ENCODE data around the gene PRPSAP1.
A peak's percentile ranks its signal among the peaks of the same experiment; 100 is the strongest.
"Not testable (repeated sequence)": the region's sequence is repeated elsewhere in the genome, so short reads cannot be mapped to it uniquely, and the experiment has no call there.

Gene PRPSAP1

DNA sequence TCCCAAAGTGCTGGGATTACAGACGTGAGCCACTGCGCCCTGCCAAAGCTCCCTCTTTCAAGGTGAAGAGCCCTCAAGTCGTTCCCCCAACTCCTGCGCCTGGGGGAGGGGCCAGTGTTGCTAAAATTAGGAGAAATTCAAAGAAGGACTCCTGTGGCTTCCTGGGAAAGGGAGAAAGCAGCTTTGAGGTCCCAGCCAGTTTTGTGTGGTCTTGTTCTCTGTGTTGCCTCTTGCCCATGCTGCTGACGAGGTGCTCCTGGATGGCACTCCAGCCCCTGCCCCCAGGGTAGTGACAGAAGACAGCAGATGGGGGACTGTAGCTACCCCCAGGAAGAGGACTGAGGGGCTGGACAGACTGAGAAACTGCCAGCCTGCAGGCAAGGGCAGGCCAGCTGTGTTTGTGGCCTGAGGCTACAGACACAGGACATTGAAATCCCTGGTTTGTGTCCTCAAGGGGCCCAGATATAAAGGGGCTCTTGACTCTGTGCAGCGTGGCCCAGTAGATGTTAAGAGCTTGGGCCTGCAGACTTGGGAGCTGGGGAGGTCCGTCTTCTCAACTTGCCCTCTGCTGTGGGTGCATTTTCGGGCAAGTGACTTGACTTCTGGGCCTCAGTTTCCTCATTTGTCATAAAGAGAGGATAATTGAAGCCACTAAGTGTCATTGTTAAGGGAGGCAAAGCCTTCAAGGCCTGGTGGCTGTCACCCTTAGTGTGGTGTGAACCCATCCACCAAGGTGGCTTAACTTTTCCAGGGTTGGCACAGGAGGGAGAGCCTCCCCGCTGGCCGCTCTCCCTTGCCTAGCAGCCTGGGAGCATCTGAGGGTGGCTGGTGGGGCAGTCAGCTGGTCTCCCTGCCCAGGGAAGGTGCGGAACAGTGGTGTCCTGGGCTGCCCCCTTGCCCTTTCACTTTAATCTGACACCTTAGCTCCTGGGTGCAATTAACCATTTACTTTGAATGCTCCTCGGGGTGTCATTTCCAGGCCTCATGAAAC, 84.4 kb downstream of the PRPSAP1 start:
- no peak for DNase-seq

DNA sequence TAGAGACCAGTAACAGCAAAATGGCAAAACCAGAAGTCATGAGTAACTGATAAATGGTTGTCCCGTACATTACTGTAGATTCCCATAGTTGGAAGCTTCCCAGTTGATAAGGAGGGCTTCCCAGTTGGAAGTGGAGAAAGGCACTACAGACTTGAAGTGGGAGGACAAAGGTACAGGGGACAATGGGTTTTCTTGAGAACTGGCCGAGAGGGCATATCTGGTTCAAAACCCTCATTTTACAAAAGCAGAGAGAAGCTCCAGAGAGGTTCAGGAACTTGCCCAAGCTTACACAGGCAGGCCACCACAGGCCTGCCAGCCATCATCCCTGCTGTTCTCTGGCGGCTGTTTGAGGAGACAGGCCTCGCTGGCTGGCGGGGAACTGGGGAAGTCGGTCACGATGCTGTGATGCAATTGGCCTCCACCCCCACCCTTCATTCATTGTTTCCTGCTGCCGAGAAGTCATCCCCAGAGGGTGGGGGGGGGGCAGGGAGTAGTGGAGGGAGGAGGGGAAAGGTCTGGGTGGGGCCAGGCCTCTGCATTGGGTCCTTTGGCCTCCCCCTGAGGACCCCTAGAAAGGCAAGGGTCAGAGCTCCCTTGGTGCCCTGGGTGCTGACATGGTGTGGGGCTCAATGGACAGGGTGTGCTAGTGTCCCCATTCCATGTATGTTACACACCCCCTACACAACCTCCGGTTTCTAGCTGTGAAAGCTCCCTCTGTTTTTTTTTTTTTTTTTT, 85.5 kb downstream of the PRPSAP1 start:
- DNase-seq, result peak in 54 of 58 donors; percentile 10 to 91 (median 62)

DNA sequence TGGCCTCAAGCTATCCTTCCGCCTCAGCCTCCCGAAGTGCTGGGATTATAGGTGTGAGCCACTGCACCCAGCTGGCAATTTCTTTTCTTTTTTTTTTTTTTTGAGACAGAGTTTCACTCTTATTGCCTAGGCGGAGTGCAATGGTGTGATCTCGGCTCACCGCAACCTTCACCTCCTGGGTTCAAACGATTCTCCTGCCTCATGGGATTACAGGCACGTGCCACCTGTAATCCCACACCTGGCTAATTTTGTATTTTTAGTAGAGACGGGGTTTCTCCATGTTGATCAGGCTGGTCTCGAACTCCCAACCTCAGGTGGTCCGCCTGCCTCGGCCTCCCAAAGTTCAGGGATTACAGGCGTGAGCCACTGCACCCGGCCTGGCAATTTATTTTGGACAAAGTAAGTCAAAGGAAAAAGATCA, 86.1 kb downstream of the PRPSAP1 start:
- DNase-seq, result not testable (repeated sequence)

DNA sequence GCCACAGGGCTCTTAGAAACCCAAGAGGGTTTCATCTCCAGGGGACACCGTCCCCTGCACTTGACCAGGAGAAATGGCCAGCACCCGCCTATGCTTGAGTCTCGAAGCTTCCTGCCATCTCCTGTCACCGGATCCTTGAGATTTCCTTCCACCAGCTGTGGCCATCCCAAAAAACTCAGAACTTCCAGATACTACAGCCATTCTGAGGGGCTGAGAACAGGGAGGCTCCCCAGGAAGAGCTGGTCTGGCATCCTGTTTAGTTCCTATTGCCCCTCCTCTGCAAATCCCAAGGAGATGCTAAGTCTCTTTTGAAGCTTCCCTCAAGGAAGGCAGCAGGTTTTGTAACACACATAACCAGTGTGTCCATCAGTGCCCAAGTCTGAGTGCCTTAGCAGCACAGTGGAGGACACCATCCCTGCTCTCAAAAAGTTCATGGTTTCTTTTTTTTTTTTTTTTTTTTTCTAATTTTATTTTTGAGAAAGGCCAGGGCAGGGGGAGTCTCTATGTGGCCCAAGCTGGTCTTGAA, 86.6 kb downstream of the PRPSAP1 start:
- no peak for DNase-seq

DNA sequence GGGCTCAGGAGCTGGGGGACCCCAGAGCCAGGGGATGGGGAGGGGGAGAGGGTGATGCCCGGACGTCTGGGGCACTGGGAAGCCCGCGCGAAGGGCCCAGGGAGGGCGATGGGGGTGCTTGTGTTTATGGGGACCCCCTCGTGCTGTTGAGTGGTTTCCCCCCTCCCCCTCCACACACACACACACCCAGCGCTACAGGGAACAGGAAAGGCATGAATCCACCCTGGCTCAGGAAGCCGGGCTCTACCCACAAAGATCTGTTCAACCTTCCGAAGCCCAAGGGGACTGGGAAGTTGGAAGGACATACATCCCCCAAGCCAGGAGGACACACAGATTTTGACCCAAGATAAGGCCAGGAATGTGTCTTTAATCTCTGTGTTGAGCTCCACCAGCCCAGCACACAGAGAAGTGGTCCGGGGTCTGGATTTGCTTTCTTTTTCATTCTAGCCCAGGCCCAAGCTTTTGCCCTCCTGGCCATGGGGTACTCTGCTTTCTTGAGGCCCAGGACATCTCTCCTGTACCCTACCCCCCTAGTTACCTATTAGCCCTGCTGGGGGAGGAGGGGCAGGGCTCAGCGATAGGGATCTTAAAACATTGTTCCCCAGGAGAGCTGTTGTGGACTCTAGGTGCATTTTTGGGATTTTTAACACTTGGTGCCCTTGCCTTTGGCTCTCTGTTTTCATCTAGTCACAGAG, 87.3 kb downstream of the PRPSAP1 start:
- peak in 1 of 58 donors; percentile 35 for DNase-seq

DNA sequence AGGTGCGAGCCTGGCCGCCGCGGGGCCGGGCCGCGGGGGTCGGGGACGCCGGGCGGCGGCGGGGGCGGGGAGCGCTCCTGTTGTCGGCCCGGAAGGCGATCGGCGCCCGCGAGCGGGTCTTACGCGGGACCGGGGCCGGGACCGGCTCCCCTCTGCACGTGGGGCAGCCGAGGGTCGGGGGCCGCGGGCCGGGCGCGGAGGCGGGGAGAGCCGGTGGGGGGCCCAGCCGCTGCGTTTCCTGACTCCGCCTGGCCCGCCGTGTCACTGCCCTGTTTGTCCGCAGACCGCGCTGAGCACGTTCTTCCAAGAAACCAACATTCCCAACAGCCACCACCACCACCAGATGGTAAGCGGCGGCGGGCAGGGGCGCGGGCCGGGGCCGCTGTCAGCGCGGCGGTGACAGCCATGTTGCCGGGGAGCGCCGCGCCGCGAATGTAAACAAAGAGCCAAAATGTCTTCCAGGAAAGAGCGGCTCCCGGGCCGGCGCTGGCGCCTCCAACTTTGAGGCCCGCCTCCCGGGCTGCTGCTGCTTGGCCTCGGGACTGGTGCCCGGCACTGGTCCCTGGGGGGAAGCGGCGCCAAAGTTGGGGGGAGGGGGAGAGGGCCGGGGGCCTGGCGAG, 88.0 kb downstream of the PRPSAP1 start:
- peak in 38 of 58 donors; percentile 16 to 55 (median 38) for DNase-seq

DNA sequence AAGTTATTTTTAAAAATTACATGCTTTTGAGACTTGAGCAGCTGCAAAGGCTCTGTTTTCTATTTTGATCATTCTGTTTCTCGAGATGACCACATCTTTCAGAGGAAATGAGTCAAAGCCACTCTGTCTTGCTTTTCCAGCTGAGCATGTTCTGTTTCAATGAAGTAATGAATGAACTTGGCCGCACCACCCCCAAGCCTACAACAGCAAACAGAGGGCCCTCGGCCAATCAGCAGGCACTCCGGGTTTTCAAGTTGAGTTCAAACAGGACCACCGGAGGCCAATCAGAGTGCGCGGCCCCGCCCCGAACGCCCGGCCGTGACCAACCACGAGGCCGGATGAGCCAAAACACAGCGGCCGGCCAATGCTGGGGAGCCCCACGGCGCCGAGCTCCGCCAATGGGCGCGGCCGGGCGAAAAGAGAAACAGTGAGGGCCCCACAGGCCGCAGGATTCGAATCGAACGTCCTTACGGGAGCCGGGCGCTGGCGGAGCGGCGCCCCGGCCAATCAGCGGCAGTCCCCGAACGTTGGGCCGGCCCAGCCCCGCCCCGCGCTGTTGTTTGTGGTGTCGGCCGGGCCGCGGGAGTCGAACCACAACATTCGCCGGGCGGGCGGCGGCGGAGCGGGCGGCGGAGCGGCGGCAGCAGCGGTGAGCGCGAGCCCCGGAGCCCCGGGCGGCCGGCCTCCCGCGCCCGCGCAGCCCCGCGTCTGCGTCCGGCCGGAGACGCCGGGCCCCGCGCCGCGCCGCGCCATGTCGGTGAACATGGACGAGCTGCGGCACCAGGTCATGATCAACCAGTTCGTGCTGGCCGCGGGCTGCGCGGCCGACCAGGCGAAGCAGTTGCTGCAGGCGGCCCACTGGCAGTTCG, 88.7 kb downstream of the PRPSAP1 start, which contains the start of gene UBALD2:
Gene UBALD2, plus strand, starts transcription at position 594 of the 869 bp plus-strand sequence. Its CDS starts 158 bp downstream, at position 752.
- DNase-seq, result peak; percentile 94 to 100 (median 99)

DNA sequence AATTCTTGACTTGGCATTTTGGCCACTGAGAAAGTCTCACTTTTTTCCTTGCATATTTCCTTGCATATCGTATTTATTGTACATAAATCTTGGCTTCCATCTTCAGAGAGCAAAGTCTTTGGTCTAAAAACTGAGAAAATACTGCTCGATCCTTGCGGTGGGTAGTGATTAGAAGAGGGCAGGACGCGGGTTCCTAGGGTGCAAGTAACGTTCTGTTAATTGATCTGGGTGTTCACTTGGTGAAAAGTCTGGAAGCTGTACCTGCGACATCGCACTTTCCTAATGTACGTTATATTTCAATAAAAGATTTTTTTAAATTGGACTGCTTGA, 89.3 kb downstream of the PRPSAP1 start:
- no peak for DNase-seq

DNA sequence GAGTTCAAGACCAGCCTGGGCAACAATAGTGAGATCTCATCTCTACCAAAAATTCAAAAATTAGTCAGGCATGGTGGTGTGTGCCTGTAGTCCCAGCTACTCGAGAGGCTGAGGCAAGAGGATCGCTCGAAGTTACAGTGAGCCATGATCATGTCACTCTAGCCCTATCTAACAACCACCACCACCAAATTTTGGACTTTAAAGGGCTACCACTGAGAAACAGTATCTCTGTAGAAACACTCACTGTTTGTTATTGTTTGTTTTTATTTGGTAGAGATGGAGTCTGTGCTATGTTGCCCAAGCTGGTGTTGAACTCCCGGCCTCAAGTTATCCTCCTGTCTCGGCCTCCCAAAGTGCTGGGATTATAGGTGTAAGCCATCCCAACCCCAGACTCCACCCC, 89.8 kb downstream of the PRPSAP1 start:
- no peak for DNase-seq

DNA sequence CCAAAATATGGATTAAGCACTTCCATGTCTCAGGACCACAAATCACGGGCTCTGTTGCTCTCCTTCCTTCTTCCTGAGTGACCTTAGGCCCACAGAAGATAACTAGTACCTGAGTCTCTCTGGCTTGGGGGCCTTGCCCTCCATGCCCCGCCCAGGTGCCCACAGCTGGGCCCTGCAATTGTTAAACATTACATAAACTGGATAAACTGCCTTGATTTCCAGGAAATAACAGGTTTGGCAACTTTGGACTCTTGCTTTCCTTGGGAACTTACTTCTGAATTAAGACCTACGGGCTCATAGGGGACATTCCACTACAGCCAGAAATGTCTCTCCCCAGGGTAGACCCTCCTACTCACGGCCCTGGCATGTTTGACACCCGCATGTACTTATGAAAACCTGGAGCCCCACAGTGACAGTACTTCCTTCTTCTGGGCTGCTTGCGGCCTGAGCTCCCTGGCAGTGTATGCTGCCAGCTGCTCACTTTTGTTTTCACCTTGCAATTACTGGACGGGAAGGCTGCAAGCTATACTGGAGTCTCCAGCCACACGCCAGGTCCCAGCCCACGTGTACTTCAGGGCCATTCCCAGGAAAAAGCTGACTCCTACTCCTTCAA, 90.9 kb downstream of the PRPSAP1 start:
- DNase-seq, result no peak

DNA sequence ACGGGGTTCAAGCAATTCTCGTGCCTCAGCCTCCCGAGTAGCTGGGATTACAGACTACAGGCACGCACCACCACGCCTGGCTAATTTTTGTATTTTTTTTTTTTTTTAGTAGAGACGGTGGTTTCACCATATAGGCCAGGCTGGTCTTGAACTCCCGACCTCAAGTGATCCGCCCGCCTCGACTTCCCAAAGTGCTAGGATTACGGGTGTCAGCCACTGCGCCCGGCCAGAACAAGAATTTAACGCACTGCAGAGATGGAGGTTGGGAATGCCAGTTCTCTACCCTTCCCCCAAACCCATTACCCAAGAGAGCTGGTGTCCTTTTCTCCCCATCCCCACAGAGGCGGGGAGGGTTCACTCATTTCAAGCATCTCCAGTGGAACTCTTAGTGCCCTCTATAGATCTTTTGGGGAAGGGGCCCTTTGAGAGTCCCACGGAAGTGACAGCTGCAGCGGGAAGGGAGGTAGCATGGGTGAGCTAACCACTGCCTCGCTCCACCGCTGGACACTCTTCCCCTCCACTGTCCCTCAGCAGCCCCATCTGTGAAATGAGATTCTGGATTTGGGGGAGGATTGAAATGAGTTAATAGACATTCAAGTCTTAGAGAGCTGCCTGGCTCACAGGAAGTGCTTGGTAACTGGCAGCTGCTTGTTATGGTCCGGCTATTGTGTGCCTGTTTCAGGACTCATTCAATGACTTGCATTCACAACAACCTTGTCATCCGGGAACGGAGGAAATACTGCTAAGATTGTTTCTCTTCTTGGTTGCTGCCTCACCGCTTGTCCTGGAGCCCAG, 92.1 kb downstream of the PRPSAP1 start:
- DNase-seq, result peak in 6 of 58 donors; percentile 12 to 59 (median 34)

DNA sequence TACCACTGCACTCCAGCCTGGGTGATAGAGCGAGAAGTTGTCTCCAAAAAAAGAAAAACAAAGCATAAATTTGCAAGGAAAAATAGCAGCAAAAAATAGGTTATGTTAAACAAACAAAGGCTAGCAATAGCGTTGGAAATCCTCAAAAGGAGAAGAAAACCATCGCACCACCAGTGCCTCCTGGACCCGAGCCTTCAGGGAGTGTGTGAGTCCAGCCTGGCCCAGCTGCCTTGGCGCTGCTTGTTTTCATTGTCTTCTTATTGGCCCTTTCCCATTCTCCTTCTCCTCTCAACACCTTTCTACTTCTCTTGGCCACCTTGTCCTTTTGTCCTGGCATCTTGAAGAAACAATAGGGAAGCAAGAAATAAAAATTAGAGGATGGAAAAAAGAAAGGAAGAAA, 93.0 kb downstream of the PRPSAP1 start:
- DNase-seq, result no peak

DNA sequence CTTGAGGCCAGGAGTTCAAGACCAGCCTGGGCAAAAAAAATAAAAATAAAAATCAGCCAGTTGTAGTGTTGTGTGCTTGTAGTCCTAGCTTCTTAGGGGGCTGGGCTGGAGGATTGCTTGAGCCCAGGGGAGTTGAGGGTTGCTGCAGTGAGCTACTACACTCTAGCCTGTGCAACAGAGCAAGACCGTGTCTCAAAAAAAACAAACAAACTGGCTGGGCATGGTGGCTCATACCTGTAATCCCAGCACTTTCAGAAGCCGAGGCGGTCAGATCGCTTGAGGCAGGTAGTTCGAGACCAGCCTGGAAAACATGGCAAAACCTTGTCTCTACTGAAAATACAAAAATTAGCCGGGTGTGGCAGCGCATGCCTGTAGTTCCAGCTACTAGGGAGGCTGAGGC, 93.5 kb downstream of the PRPSAP1 start:
- no peak for DNase-seq

Measured in anterior cingulate cortex (tissue), 58 donors.